ENCODE data around the gene ELMO1. TPM values are rescaled to one million over a fixed set of nuclear protein-coding genes. Genes with fewer than 3 reads are reported as not detected.

Gene ELMO1
- total RNA-seq, 2 experiments from 2014 or later, result 72.8 to 75.3 TPM

DNA sequence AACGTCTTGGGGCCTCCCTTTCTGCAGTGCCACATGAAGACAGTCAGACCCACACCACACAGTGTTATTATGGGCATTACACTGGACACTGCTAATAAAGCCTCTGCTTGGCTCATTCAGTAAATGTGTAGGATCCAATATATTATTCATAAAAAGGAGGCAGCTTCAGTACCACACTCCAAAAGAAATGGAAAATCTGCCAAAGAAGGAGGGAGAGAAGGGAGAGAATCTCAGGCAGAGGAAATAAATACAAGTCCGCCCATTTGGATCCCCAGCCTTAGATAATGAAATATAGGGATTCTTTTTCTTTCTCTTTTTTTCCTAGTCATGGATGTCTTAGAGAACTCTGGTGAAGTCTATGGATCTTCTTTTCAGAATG, 162.2 kb downstream of the ELMO1 start:
- no peak for DNase-seq
- ChIA-PET POLR2A (interaction anchor here (0.7 kb wide), 1 partner anchor 72 kb away, joined by 4 read pairs; no protein-coding TSS in a partner anchor), CTCF (interaction anchor here (0.9 to 4.2 kb wide), 5 partner anchors 16 to 66 kb away, joined by 3 to 44 read pairs (median 3); no protein-coding TSS in a partner anchor)
- intact Hi-C loops (cut with micrococcal nuclease), result no loop called here
- Mint-ChIP-seq H3K4me1 (ENCODE audit: low read depth) (peaks cover 30% of the 10 kb centered on the region), H3K27ac (no peak overlapping the region), H3K27me3 (no peaks in the 10 kb centered on the region), H3K36me3 (ENCODE audit: low read depth) (peaks cover 5% of the 10 kb centered on the region), H3K9me3 (no peaks in the 10 kb centered on the region), H3K4me3 (no peak overlapping the region)
- ATAC-seq, result no peak
- TF ChIP-seq, protein P1, sequence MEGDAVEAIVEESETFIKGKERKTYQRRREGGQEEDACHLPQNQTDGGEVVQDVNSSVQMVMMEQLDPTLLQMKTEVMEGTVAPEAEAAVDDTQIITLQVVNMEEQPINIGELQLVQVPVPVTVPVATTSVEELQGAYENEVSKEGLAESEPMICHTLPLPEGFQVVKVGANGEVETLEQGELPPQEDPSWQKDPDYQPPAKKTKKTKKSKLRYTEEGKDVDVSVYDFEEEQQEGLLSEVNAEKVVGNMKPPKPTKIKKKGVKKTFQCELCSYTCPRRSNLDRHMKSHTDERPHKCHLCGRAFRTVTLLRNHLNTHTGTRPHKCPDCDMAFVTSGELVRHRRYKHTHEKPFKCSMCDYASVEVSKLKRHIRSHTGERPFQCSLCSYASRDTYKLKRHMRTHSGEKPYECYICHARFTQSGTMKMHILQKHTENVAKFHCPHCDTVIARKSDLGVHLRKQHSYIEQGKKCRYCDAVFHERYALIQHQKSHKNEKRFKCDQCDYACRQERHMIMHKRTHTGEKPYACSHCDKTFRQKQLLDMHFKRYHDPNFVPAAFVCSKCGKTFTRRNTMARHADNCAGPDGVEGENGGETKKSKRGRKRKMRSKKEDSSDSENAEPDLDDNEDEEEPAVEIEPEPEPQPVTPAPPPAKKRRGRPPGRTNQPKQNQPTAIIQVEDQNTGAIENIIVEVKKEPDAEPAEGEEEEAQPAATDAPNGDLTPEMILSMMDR (IDR thresholded peaks at IDR 0.05), result no peak

DNA sequence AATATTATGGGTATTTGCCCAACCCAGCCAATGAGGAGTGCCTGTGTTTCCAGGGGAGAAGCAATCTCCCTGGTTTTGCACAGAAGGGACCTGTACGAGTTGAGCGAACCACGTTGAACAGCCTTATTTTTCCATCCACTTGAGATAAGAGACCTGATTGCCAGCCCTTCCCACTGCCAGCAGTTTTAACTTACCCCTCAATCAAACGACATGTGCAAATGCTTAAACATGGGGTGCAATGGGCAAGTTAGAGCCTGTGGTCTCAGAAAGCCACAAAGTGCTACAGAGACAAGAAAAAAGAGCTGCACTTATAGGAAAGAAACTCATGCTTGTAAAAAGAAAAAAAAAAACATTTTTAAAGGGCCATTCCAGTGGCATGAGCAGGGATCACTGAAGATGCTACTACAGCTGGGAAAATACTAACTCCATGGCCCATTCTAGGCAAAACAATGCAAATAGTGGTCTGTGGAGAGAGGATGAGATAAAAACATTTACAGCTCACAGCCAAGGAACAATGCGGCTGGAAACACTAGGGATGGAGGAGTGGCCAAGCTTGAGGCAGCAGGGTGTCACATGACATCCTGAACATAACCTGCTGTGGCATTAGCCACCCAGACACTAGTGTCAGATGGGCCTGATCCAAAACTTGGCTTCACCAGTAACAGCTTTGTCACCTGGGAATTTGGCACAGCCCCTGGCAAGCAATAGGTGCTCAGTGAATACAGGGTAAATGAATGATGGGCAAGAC, 162.8 kb downstream of the ELMO1 start:
- peaks cover 28% of the 10 kb centered on the region for H3K4me1 Mint-ChIP-seq (ENCODE audit: low read depth)
- POLR2A ChIA-PET, result no interaction called here

DNA sequence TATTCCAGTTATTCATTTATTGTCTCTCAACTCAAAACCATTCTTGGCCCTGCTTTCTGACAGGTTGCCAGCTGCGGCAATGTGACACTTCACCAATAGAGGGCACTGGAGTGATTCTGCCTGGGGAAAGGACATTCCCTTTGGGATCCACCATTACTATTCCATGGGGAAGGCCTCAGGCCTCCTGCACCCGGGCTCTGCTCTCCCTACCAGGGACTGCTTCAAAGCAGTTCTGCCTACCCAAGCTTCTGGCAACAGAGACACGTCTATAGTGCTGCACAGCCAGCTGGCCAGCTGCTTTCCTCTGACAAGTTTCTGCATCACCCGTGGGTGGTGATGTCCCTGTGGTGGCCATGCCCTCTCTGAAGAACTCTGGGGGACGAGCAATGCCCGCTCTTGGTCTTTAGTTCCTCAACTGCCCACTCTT, 163.8 kb downstream of the ELMO1 start:
- peaks cover 33% of the 10 kb centered on the region for H3K4me1 Mint-ChIP-seq (ENCODE audit: low read depth)

More for the DNA sequence above, 162.8 kb downstream of the ELMO1 start:
- intact Hi-C loops (cut with micrococcal nuclease), result loop anchor here (2.0 kb wide), 1 partner anchor 67 kb away; no protein-coding TSS in a partner anchor
- H3K9me3 Mint-ChIP-seq, result no peaks in the 10 kb centered on the region
- no peak overlapping the region for H3K4me3 Mint-ChIP-seq
- peak overlapping the region; percentile 18 for H3K27ac Mint-ChIP-seq
- TF ChIP-seq, protein P1 (IDR thresholded peaks at IDR 0.05), result no peak
- peaks cover 2% of the 10 kb centered on the region for H3K36me3 Mint-ChIP-seq (ENCODE audit: low read depth)
- CTCF ChIA-PET, result interaction anchor here (0.7 to 4.2 kb wide), 15 partner anchors 11 to 384 kb away, joined by 3 to 44 read pairs (median 4); no protein-coding TSS in a partner anchor
- ATAC-seq, result no peak
- no peaks in the 10 kb centered on the region for H3K27me3 Mint-ChIP-seq
- DNase-seq, result no peak

DNA sequence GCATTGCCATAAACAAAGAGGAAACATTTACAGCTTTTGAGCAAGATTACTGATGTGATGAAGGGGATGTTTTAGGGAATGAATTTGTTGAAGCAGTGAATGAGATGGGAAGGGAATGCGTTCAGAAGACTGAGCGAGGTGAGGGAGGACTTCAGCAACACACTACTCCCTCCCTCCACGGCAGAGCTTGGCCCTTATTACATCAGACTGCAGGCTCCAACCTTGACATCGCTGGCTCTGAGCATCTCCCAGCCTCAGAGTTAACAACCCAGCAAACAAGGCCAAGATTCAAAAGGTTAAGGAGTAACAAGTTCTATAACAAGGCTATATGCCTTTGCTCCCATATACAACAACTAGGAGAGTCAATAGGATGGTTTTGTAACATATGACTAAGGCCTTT, 164.4 kb downstream of the ELMO1 start:
- H3K27ac Mint-ChIP-seq, result no peak overlapping the region
- H3K4me1 Mint-ChIP-seq (ENCODE audit: low read depth), result peaks cover 32% of the 10 kb centered on the region
- ChIA-PET POLR2A (interaction anchor here (0.6 to 1.6 kb wide), 2 partner anchors 14 to 59 kb away, joined by 3 read pairs; no protein-coding TSS in a partner anchor), CTCF (interaction anchor here (0.8 to 4.2 kb wide), 26 partner anchors 9 to 532 kb away, joined by 3 to 44 read pairs (median 4); partner anchors contain the start of gene ELMO1)
- H3K27me3 Mint-ChIP-seq, result no peaks in the 10 kb centered on the region
- TF ChIP-seq, protein P1 (IDR thresholded peaks at IDR 0.05), result no peak
- no peak overlapping the region for H3K4me3 Mint-ChIP-seq
- H3K36me3 Mint-ChIP-seq (ENCODE audit: low read depth), result peaks cover 2% of the 10 kb centered on the region
- intact Hi-C loops (cut with micrococcal nuclease), result loop anchor here (2.0 kb wide), 1 partner anchor 69 kb away; no protein-coding TSS in a partner anchor
- no peak for DNase-seq
- H3K9me3 Mint-ChIP-seq, result no peaks in the 10 kb centered on the region
- ATAC-seq, result no peak

More for the DNA sequence above, 163.8 kb downstream of the ELMO1 start:
- CTCF ChIA-PET, result interaction anchor here (0.6 to 4.2 kb wide), 28 partner anchors 9 to 532 kb away, joined by 3 to 44 read pairs (median 4); partner anchors contain the start of gene ELMO1
- intact Hi-C loops (cut with micrococcal nuclease), result loop anchor here (2.0 kb wide), 1 partner anchor 68 kb away; no protein-coding TSS in a partner anchor
- peaks cover 2% of the 10 kb centered on the region for H3K36me3 Mint-ChIP-seq (ENCODE audit: low read depth)
- TF ChIP-seq, protein P1 (IDR thresholded peaks at IDR 0.05), result peak; percentile 86
- DNase-seq, result peak; percentile 36
- H3K27me3 Mint-ChIP-seq, result no peaks in the 10 kb centered on the region
- no peak overlapping the region for H3K27ac Mint-ChIP-seq
- no peak overlapping the region for H3K4me3 Mint-ChIP-seq
- POLR2A ChIA-PET, result interaction anchor here (1.6 kb wide), 1 partner anchor 58 kb away, joined by 3 read pairs; no protein-coding TSS in a partner anchor
- peak; percentile 27 for ATAC-seq
- H3K9me3 Mint-ChIP-seq, result no peaks in the 10 kb centered on the region
